K562 (cell line): ENCODE measurements around the gene ABHD18. TPM values are rescaled to one million over a fixed set of nuclear protein-coding genes. Genes with fewer than 3 reads are reported as not detected.

Experiments used
- ATF1 ChIP-seq, 2 experiments: fragments of 450-650 bp in 1 of 2; IDR thresholded peaks; 2 replicates each; pipeline ENCODE4 v1.6.1; 2016; ENCODE audit warnings: missing compliant biosample characterization in 1 of 2, missing genetic modification characterization in 1 of 2
- BRCA1 ChIP-seq, 2 experiments: fragments of 450-650 bp in 1 of 2; sonication (generic) in 1 of 2; formaldehyde crosslinking in 1 of 2; IDR thresholded peaks; 2 replicates each; pipeline versions ENCODE4 v1.5.0 to v1.6.1; 2017 to 2020; ENCODE audit warnings: mild to moderate bottlenecking in 1 of 2, missing genetic modification reagents in 1 of 2
- EWSR1 ChIP-seq: fragments of 450-650 bp; IDR thresholded peaks from 2 replicates; pipeline ENCODE4 v1.6.1; 2018; ENCODE audit warnings: borderline replicate concordance, mild to moderate bottlenecking, low read depth, moderate library complexity; ENCODE audit not compliant: partially characterized antibody
- HEY1 ChIP-seq: fragments of 250-450 bp; sonication (Bioruptor Pico); IDR thresholded peaks from 2 replicates; pipeline ENCODE4 v1.5.0; 2020; ENCODE audit warnings: mild to moderate bottlenecking, moderate library complexity, borderline replicate concordance
- HSF4 ChIP-seq: fragments of 250-450 bp; sonication (Bioruptor Pico); IDR thresholded peaks from 2 replicates; pipeline ENCODE4 v2.1.2; 2022; ENCODE audit warnings: mild to moderate bottlenecking, moderate library complexity, borderline replicate concordance
- MAFG ChIP-seq: fragments of 450-650 bp; conservative IDR thresholded peaks from 2 replicates; pipeline ENCODE4 v1.6.1; 2016; ENCODE audit warnings: missing genetic modification characterization, missing compliant biosample characterization
- MEF2D ChIP-seq: conservative IDR thresholded peaks from 2 replicates; pipeline ENCODE4 v1.6.1; 2016; ENCODE audit warnings: low read depth, missing genetic modification characterization, missing compliant biosample characterization
- NONO ChIP-seq, 2 experiments: fragments of 200-400 bp in 1 of 2; fragments of 450-650 bp in 1 of 2; formaldehyde crosslinking in 1 of 2; IDR thresholded peaks; 2 replicates each; pipeline ENCODE4 v1.6.1; 2017; ENCODE audit warnings: low read depth in 2 of 2, mild to moderate bottlenecking in 2 of 2, moderate library complexity in 2 of 2, low read length in 1 of 2
- PML ChIP-seq: IDR thresholded peaks from 2 replicates; pipeline ENCODE4 v1.6.1; 2012; ENCODE audit warnings: low read length, inconsistent platforms
- ZBTB26 ChIP-seq: fragments of 450-650 bp; formaldehyde crosslinking; IDR thresholded peaks from 2 replicates; pipeline ENCODE4 v1.4.0; 2022; ENCODE audit warnings: missing genetic modification characterization
- ZC3H4 ChIP-seq: sonication (generic); formaldehyde crosslinking; IDR thresholded peaks from 2 replicates; pipeline ENCODE4 v1.9.0; 2021; ENCODE audit warnings: missing genetic modification reagents, borderline replicate concordance
- ZFX ChIP-seq: sonication (generic); formaldehyde crosslinking; IDR thresholded peaks from 2 replicates; pipeline ENCODE4 v1.8.0; 2022; ENCODE audit warnings: mild to moderate bottlenecking, missing genetic modification reagents, moderate library complexity
- ZNF655 ChIP-seq: fragments of 250-450 bp; sonication (Bioruptor Pico); IDR thresholded peaks from 2 replicates; pipeline ENCODE4 v1.5.0; 2021
- polyA plus RNA-seq, 8 experiments: library from polyadenylated mRNA; depleted of rRNA in 4 of 8; stranded (reverse) in 5 of 8; unstranded in 3 of 8; fragments of >200 nt; fragmentation: Nextera tagmentation in 2 of 8; fragmentation: Illumina TruSeq in 1 of 8; extraction: Ambion mirVana in 2 of 8; extraction: Trizol in 1 of 8; gene quantifications; 2 replicates each; pipeline versions ENCODE4 v1.2.1 to v1.2.3, GENCODE V29; 2011 to 2014; ENCODE audit warnings: inconsistent platforms in 1 of 8, missing spikeins in 1 of 8
- total RNA-seq, 7 experiments: library from RNA; depleted of rRNA in 6 of 7; stranded (reverse); fragments of >200 nt in 6 of 7; fragmentation: Illumina TruSeq in 2 of 7; extraction: Trizol in 2 of 7; gene quantifications; 2 replicates each; pipeline versions ENCODE4 v1.2.1 to v1.2.3, GENCODE V29; 2011 to 2021; ENCODE audit warnings: low replicate concordance in 1 of 7
- TF ChIP-seq, protein P1 (sequence below), 2 experiments: IDR thresholded peaks; 2 replicates each; pipeline ENCODE4 v1.6.1; 2012; ENCODE audit warnings: improper control_type of control experiment in 2 of 2, low read depth in 2 of 2, low read length in 2 of 2, borderline replicate concordance in 1 of 2

Gene ABHD18
- total and polyA plus RNA-seq, 9 of the 15 experiments (the other 6 are each of a cell fraction or from before 2014, with no cell fraction given) = 6.1 to 25.0 (median 16.0) TPM

GRCh38 chr4:128061566-128062536 is 96.6 kb downstream of the ABHD18 start (continued):
- TF ChIP-seq, protein P1, sequence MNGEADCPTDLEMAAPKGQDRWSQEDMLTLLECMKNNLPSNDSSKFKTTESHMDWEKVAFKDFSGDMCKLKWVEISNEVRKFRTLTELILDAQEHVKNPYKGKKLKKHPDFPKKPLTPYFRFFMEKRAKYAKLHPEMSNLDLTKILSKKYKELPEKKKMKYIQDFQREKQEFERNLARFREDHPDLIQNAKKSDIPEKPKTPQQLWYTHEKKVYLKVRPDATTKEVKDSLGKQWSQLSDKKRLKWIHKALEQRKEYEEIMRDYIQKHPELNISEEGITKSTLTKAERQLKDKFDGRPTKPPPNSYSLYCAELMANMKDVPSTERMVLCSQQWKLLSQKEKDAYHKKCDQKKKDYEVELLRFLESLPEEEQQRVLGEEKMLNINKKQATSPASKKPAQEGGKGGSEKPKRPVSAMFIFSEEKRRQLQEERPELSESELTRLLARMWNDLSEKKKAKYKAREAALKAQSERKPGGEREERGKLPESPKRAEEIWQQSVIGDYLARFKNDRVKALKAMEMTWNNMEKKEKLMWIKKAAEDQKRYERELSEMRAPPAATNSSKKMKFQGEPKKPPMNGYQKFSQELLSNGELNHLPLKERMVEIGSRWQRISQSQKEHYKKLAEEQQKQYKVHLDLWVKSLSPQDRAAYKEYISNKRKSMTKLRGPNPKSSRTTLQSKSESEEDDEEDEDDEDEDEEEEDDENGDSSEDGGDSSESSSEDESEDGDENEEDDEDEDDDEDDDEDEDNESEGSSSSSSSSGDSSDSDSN (IDR thresholded peaks at IDR 0.05; ENCODE audit: borderline replicate concordance in 1 of 2, low read depth in 2 of 2, low read length in 2 of 2) = peak; percentile 60 to 61; a peak in 3 of 4 replicates
- TF ChIP-seq NONO (IDR thresholded peaks at IDR 0.05; ENCODE audit: low read depth in 2 of 2, low read length in 1 of 2) = peak in 1 of 2 experiments; percentile 26; a peak in 2 of 4 replicates
- no peak for TF ChIP-seq MAFG
- no peak for TF ChIP-seq EWSR1
- no peak for TF ChIP-seq ATF1 (CRISPR knock-in tag; IDR thresholded peaks at IDR 0.05)
- TF ChIP-seq ATF1 (tag; IDR thresholded peaks at IDR 0.05) = no peak
- TF ChIP-seq ZNF655 (CRISPR knock-in tag) = no peak
- no peak for TF ChIP-seq BRCA1 (IDR thresholded peaks at IDR 0.05)
- no peak for TF ChIP-seq BRCA1 (CRISPR knock-in tag; IDR thresholded peaks at IDR 0.05)
- TF ChIP-seq HEY1 (CRISPR knock-in tag) = no peak
- peak; percentile 96 for TF ChIP-seq ZC3H4 (CRISPR knock-in tag)
- TF ChIP-seq ZBTB26 (CRISPR knock-in tag) = no peak
- no peak for TF ChIP-seq PML
- TF ChIP-seq HSF4 (CRISPR knock-in tag) = no peak
- peak; percentile 74 for TF ChIP-seq ZFX (CRISPR knock-in tag)
- TF ChIP-seq MEF2D (tag) = no peak
